Heart right ventricle (tissue), 16 donors: ENCODE data around the gene ASH1L. TPM values are rescaled to one million over a fixed set of nuclear protein-coding genes. Genes with fewer than 3 reads are reported as not detected.

Experiments
- ATAC-seq, 8 donors: fragments of 200-7000 bp; cut with Tn5 transposase; one replicate each; pipeline ENCODE4 v1.9.1; 2020; ENCODE audit warnings: mild to moderate bottlenecking in 8 of 8, moderate library complexity in 8 of 8, moderate number of reproducible peaks in 1 of 8
- DNase-seq, 2 donors: peaks; one replicate each; pipeline ENCODE4 v3.0.0-alpha.2; 2020
- H3K27ac ChIP-seq, 10 donors: fragments of 200-600 bp; sonication (generic) in 2 of 10; one replicate each; pipeline versions ENCODE4 v1.5.0 to v1.8.0; 2020 to 2022; ENCODE audit warnings: mild to moderate bottlenecking in 3 of 10
- H3K27me3 ChIP-seq, 7 donors: fragments of 200-600 bp; one replicate each; pipeline ENCODE4 v1.8.0; 2021 to 2022; ENCODE audit warnings: mild to moderate bottlenecking in 2 of 7
- H3K36me3 ChIP-seq, 9 donors: fragments of 200-600 bp; sonication (generic) in 1 of 9; one replicate each; pipeline versions ENCODE4 v1.5.0 to v1.8.0; 2020 to 2022; ENCODE audit warnings: mild to moderate bottlenecking in 2 of 9
- H3K4me1 ChIP-seq, 9 donors: fragments of 200-600 bp; sonication (generic) in 1 of 9; one replicate each; pipeline versions ENCODE4 v1.5.0 to v1.8.0; 2020 to 2022; ENCODE audit warnings: mild to moderate bottlenecking in 4 of 9
- H3K4me3 ChIP-seq, 10 donors: fragments of 200-600 bp; sonication (generic) in 2 of 10; one replicate each; pipeline versions ENCODE4 v1.5.0 to v1.8.0; 2020 to 2022; ENCODE audit warnings: mild to moderate bottlenecking in 7 of 10, moderate library complexity in 2 of 10
- H3K9me3 ChIP-seq, 11 donors: fragments of 200-600 bp in 10 of 11; sonication (generic) in 2 of 11; one replicate each; pipeline versions ENCODE4 v1.5.0 to v1.8.0; 2013 to 2022; ENCODE audit warnings: mild to moderate bottlenecking in 2 of 11, control low read depth in 1 of 11, moderate library complexity in 1 of 11
- WGBS, 2 donors: extraction: QIAGEN DNeasy Blood & Tissue Kit; methylation state at CpG; one replicate each; pipeline ENCODE4 v1.1.7; 2013; ENCODE audit warnings: inconsistent platforms in 1 of 2; 5-methylcytosine and 5-hydroxymethylcytosine counted together
- intact Hi-C, 10 donors: fragments of 100-400 bp; cut with DNase I; formaldehyde crosslinking; loops; one replicate each; pipeline versions ENCODE4 v1.11.1 to v1.14.2; 2022
- polyA plus RNA-seq, 2 donors: library from polyadenylated mRNA; stranded (reverse); fragments of 200-250 nt; gene quantifications; one replicate each; pipeline ENCODE4 v1.2.3, GENCODE V29; 2013
- total RNA-seq, 10 donors: library from RNA; stranded (reverse); fragmentation: NEBNext Ultra II Directional in 3 of 10; extraction: Animal tissue kit (Norgen Biotek cat#: 25700) in 3 of 10; gene quantifications; one replicate each; pipeline versions ENCODE4 v1.2.1 to v1.2.4, GENCODE V29; 2021 to 2023
- TF ChIP-seq, protein P1 (sequence below), 9 donors: fragments of 200-600 bp; sonication (generic) in 2 of 9; IDR thresholded peaks; one replicate each; pipeline versions ENCODE4 v1.5.0 to v1.8.0; 2021 to 2022; ENCODE audit warnings: antibody characterized with exemption in 9 of 9, mild to moderate bottlenecking in 5 of 9, moderate library complexity in 1 of 9
- donor health status: Arrhythmogenic right ventricular cardiomyopathy.
- donor health status: ischemic (EF 13 %, LVEDD 7.1; RV severe dilation, severe dysfunction).
- donor health status: healthy with polysubstance abuse.
- donor health status: DM: no; HTN: yes; CAD: no.
- donor health status: DM: no; HTN: no; CAD: no.
- donor health status: ischemic (EF 25% LVEDD 6.9; RV normal size, moderate dysfunction).
- donor health status: ischemic (EF 25% LVEDD 5.7; RV mildly dilated, moderate dysfunction).
- donor health status: healthy.
- donor health status: DM: yes; HTN: yes; CAD: no.
- donor health status: Ischemic cardiomyopathy.
- donor health status: ischemic (EF 35%, LVEDD 5.7; RV mildly dilated, moderate dysfunction).
- donor health status: nonischemic (EF 11% LVEDD 7.7; RV severe dilation, severe dysfunction).
- donor health status: DM: yes; HTN: yes; CAD: no.
- donor health status: PGD.
- donor health status: ischemic (EF 29% LVEDD 5.4; RV normal size, mild dysfunction).
- donor health status: nonischemic (EF 23%, LVEDD 6.1; RV moderate dilation, normal function).

ASH1L gene
- total and polyA plus RNA-seq, 12 donors: 5.1 to 56.8 (median 47.3) TPM

DNA sequence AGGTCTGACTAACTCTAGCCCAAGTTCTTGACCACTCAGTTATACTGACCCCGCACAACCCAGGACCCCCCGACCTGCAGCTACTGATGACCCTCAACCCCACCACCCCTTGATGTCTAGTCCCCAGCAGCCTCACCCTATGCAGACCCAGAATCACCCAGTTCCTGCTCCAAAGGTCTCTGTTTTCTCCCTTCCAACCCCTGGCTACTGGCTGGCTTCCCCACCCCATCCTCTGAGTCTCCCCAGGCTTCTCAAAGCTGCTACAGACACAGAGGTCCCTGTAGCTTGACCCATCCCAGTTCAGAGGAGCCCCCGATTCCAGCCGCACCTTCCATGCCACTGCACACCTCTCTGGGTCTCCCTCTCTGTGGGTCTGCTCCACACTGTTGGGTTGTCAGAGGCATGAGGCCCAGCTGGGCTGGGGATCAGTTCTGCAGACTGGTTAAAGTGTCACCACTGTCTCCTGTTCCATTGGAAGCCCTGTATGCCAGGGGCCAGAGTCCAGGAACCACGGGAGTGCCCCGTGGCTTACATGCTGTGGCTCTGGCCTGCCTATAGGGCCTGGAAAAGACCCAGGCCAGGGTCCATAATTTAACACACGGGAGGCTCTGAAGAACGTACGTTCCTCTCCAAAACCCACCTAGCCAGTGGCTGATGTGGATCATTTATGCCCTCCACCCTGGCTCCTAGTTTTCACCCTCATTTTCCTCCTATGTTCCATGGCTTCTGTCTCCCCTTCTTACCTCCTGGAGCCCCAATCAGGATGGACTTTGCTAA, 261.9 kb downstream of the ASH1L start:
- H3K4me3 ChIP-seq: no peak overlapping the region
- no peak overlapping the region for H3K27ac ChIP-seq
- no peaks in the 10 kb centered on the region for H3K9me3 ChIP-seq
- no peak for DNase-seq
- intact Hi-C loops: no loop called here
- H3K4me1 ChIP-seq: peaks cover 0 to under 1% (median 0%) of the 10 kb centered on the region in 9 donors
- H3K27me3 ChIP-seq: peaks cover 0 to 22% (median 12%) of the 10 kb centered on the region in 7 donors
- TF ChIP-seq, protein P1, sequence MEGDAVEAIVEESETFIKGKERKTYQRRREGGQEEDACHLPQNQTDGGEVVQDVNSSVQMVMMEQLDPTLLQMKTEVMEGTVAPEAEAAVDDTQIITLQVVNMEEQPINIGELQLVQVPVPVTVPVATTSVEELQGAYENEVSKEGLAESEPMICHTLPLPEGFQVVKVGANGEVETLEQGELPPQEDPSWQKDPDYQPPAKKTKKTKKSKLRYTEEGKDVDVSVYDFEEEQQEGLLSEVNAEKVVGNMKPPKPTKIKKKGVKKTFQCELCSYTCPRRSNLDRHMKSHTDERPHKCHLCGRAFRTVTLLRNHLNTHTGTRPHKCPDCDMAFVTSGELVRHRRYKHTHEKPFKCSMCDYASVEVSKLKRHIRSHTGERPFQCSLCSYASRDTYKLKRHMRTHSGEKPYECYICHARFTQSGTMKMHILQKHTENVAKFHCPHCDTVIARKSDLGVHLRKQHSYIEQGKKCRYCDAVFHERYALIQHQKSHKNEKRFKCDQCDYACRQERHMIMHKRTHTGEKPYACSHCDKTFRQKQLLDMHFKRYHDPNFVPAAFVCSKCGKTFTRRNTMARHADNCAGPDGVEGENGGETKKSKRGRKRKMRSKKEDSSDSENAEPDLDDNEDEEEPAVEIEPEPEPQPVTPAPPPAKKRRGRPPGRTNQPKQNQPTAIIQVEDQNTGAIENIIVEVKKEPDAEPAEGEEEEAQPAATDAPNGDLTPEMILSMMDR (IDR thresholded peaks at IDR 0.05): no peak
- peak in 1 of 8 donors; percentile 19 for ATAC-seq
- H3K36me3 ChIP-seq: no peaks in the 10 kb centered on the region
- WGBS, 2 donors: 86 to 88% methylated on average over 9 of the region's 9 CpGs

DNA sequence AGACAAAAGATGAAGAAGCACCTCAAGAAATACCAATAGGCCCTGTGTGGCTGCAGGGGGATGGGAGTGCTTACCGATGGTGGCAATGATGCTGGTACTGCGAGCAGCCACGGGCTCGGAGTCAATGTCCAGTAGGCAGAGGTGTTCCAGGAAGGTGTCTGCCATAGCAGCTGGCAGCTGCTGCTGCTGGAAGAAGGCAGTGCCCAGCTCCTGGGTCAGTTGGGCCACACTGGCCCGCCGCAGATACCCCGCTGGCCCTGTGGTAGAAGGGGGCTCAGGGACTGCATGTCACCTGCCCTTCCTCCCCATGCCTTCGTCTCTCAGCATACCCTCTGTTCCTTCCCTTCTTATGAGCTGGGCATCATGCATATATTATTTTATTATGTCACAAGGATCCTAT, 262.6 kb downstream of the ASH1L start:
- no peak for DNase-seq
- Histone ChIP-seq H3K9me3 (no peaks in the 10 kb centered on the region), H3K4me1 (peaks cover 2 to 8% (median 5%) of the 10 kb centered on the region in 9 donors), H3K27ac (no peak overlapping the region), H3K27me3 (peaks cover 2 to 29% (median 20%) of the 10 kb centered on the region in 7 donors), H3K36me3 (no peaks in the 10 kb centered on the region), H3K4me3 (no peak overlapping the region)
- no peak for ATAC-seq
- WGBS, 2 donors: 95% methylated on average over 8 of the region's 8 CpGs
- TF ChIP-seq, protein P1 (IDR thresholded peaks at IDR 0.05): no peak
- intact Hi-C loops: no loop called here

DNA sequence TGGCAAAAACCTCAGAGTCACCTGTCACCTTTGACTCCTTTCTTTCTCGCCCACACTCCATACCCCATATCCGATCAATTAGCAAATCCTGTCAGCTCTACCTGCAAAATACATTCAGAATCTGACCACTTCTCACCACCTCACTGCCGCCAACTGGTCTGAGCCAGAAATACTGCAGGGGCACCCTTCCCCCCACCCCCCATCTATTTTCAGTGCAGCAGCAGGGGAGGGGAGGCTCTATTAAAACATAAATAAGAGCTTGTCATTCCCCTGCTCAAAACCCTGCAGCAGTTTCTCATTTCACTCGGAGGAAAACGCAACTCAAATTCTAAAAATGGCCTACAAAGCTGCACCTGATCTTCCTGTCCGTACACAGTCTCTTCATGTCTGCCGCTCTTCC, 265.2 kb downstream of the ASH1L start:
- H3K27ac ChIP-seq: no peak overlapping the region
- peaks cover 2 to 14% (median 6%) of the 10 kb centered on the region in 9 donors for H3K4me1 ChIP-seq
- intact Hi-C loops: no loop called here
- H3K27me3 ChIP-seq: peaks cover 9 to 47% (median 32%) of the 10 kb centered on the region in 7 donors
- TF ChIP-seq, protein P1 (IDR thresholded peaks at IDR 0.05): no peak
- H3K4me3 ChIP-seq: no peak overlapping the region
- H3K9me3 ChIP-seq: no peaks in the 10 kb centered on the region
- DNase-seq: no peak
- H3K36me3 ChIP-seq: no peaks in the 10 kb centered on the region
- no peak for ATAC-seq
- 67 to 72% methylated on average over 7 of the region's 7 CpGs for WGBS, 2 donors

DNA sequence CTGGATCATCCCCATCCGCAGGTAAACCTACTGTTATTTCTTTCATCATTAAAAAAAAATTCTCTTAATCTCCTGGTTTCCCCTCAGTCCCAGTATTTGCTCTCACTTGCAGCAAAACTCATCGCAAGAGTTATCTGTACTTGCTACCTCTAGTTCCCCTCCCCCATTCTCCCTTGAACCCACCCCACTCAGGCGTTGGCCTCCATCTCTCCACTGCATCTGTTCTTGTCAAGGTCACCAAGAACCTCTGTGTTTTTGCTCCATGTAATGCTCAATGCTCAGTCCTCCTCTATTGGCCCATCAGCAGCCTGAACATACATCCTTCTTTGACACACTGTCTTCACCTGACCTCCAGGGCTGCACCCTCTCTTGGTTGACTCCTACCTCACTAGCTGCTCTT, 265.9 kb downstream of the ASH1L start:
- H3K4me3 ChIP-seq: no peak overlapping the region
- DNase-seq (no peak), ATAC-seq (no peak)
- intact Hi-C loops: no loop called here
- no peaks in the 10 kb centered on the region for H3K9me3 ChIP-seq
- no peak overlapping the region for H3K27ac ChIP-seq
- 80 to 83% methylated on average over 3 of the region's 3 CpGs for WGBS, 2 donors
- H3K36me3 ChIP-seq: no peaks in the 10 kb centered on the region
- H3K27me3 ChIP-seq: peaks cover 9 to 48% (median 32%) of the 10 kb centered on the region in 7 donors
- TF ChIP-seq, protein P1 (IDR thresholded peaks at IDR 0.05): no peak
- H3K4me1 ChIP-seq: peaks cover 2 to 14% (median 6%) of the 10 kb centered on the region in 9 donors
